ENCODE results near the gene HMOX1.

HMOX1 gene

GRCh38 chr22:35378621-35379020 lies 2.3 kb upstream of the HMOX1 start:
- Histone ChIP-seq H3K27me3 (ENCODE audit: insufficient read depth, poor library complexity, severe bottlenecking) (no peaks in the 10 kb centered on the region), H3K4me1 (ENCODE audit: insufficient read depth, poor library complexity, severe bottlenecking) (peaks cover 9% of the 10 kb centered on the region), H3K4me3 (ENCODE audit: severe bottlenecking) (no peak overlapping the region), H3K9me3 (ENCODE audit: severe bottlenecking) (no peaks in the 10 kb centered on the region), H3K27ac (ENCODE audit: poor library complexity, severe bottlenecking) (no peak overlapping the region), H3K36me3 (ENCODE audit: low read depth) (no peaks in the 10 kb centered on the region)
- DNase-seq (ENCODE audit: low spot score) (no peak), ATAC-seq (ENCODE audit: low read depth) (no peak)
- TF ChIP-seq CTCF (IDR thresholded peaks at IDR 0.05; ENCODE audit: poor library complexity, severe bottlenecking) = no peak

GRCh38 chr22:35379146-35379993 lies 1.5 kb upstream of the HMOX1 start:
- Histone ChIP-seq H3K27me3 (ENCODE audit: insufficient read depth, poor library complexity, severe bottlenecking) (no peaks in the 10 kb centered on the region), H3K9me3 (ENCODE audit: severe bottlenecking) (no peaks in the 10 kb centered on the region), H3K36me3 (ENCODE audit: low read depth) (no peaks in the 10 kb centered on the region), H3K4me3 (ENCODE audit: severe bottlenecking) (no peak overlapping the region), H3K4me1 (ENCODE audit: insufficient read depth, poor library complexity, severe bottlenecking) (peaks cover 9% of the 10 kb centered on the region), H3K27ac (ENCODE audit: poor library complexity, severe bottlenecking) (no peak overlapping the region)
- ATAC-seq (ENCODE audit: low read depth) = no peak
- no peak for DNase-seq (ENCODE audit: low spot score)
- no peak for TF ChIP-seq CTCF (IDR thresholded peaks at IDR 0.05; ENCODE audit: poor library complexity, severe bottlenecking)

- Histone ChIP-seq H3K9me3 (ENCODE audit: severe bottlenecking) (no peaks in the 10 kb centered on the region), H3K4me3 (ENCODE audit: severe bottlenecking) (no peak overlapping the region), H3K27me3 (ENCODE audit: insufficient read depth, poor library complexity, severe bottlenecking) (no peaks in the 10 kb centered on the region), H3K36me3 (ENCODE audit: low read depth) (no peaks in the 10 kb centered on the region), H3K27ac (ENCODE audit: poor library complexity, severe bottlenecking) (no peak overlapping the region), H3K4me1 (ENCODE audit: insufficient read depth, poor library complexity, severe bottlenecking) (peaks cover 9% of the 10 kb centered on the region)
- no peak for ATAC-seq (ENCODE audit: low read depth)
- TF ChIP-seq CTCF (IDR thresholded peaks at IDR 0.05; ENCODE audit: poor library complexity, severe bottlenecking) = no peak
- no peak for DNase-seq (ENCODE audit: low spot score)
Observed at GRCh38 chr22:35380013-35380412, 883 bp upstream of the HMOX1 start.

GRCh38 chr22:35381424-35382009 lies 621 bp downstream of the HMOX1 start:
- no peak for DNase-seq (ENCODE audit: low spot score)
- Histone ChIP-seq H3K9me3 (ENCODE audit: severe bottlenecking) (no peaks in the 10 kb centered on the region), H3K27me3 (ENCODE audit: insufficient read depth, poor library complexity, severe bottlenecking) (no peaks in the 10 kb centered on the region), H3K36me3 (ENCODE audit: low read depth) (no peaks in the 10 kb centered on the region), H3K4me3 (ENCODE audit: severe bottlenecking) (peak overlapping the region; percentile 36), H3K27ac (ENCODE audit: poor library complexity, severe bottlenecking) (no peak overlapping the region), H3K4me1 (ENCODE audit: insufficient read depth, poor library complexity, severe bottlenecking) (peaks cover 8% of the 10 kb centered on the region)
- no peak for TF ChIP-seq CTCF (IDR thresholded peaks at IDR 0.05; ENCODE audit: poor library complexity, severe bottlenecking)
- ATAC-seq (ENCODE audit: low read depth) = no peak; the same call in 2 of the 3 replicates

- no peaks in the 10 kb centered on the region for H3K4me1 ChIP-seq (ENCODE audit: insufficient read depth, poor library complexity, severe bottlenecking)
- DNase-seq (ENCODE audit: low spot score) (no peak), ATAC-seq (ENCODE audit: low read depth) (no peak)
- TF ChIP-seq CTCF (IDR thresholded peaks at IDR 0.05; ENCODE audit: poor library complexity, severe bottlenecking) = no peak
- no peaks in the 10 kb centered on the region for H3K9me3 ChIP-seq (ENCODE audit: severe bottlenecking)
- no peak overlapping the region for H3K4me3 ChIP-seq (ENCODE audit: severe bottlenecking)
- no peaks in the 10 kb centered on the region for H3K27me3 ChIP-seq (ENCODE audit: insufficient read depth, poor library complexity, severe bottlenecking)
- no peaks in the 10 kb centered on the region for H3K36me3 ChIP-seq (ENCODE audit: low read depth)
- no peak overlapping the region for H3K27ac ChIP-seq (ENCODE audit: poor library complexity, severe bottlenecking)
Observed at GRCh38 chr22:35383679-35384071, 2.8 kb downstream of the HMOX1 start.

All from RWPE2 (cell line).